CD4-positive, alpha-beta T cell treated with Interleukin-6 at 100 ng/mL for 8 hours (primary cell): ENCODE data around the gene MYOZ3.
A peak's percentile ranks its signal among the peaks of the same experiment; 100 is the strongest.

ENCODE experiments used
- DNase-seq: peaks from one replicate; pipeline ENCODE4 v3.0.0-alpha.2; 2020; ENCODE audit warnings: mixed read lengths, low spot score

The MYOZ3 gene

DNA sequence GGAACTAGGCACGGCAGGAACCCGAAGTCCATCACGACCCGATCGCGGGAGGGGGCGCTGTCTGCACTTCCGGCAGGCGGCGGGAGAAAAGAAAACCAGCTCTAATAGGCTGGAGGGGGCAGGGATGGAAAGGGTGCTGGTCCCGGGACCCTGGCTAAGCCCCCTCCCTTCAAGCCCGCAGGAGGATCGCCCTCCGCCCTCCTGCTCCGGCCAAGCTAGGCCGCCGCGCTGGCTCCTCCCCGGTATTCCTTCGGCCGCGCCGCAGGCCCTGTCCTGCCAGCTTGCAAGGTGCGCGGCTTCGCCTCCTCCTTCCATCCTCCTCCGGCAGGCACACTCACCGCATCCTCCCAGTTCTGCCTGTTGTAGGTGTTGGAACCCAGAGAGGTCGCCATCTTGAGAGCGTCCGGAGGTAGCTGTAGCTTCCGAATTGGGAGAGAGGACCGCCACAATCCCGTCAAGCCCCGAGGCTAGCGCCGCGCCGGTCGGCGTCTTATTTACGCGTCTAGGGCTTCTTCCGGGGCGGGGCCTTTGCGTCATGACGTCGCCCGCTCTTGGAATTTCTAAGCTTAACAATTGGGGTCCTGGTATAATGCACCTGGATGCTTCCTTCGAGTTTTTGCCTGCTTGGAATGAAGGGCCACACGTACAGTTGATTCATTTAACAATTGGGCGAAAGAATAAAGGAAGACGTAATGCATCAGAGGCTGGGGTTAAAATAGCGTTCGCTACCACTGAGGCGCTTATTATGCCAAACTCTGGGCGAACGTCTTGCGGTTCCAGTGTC lies 39.7 kb downstream of the MYOZ3 start, which contains the start of gene RBM22:
RBM22 (minus strand) TSS at position 469 of the 784 bp plus-strand sequence; CDS start at position 392, 77 bp downstream.
- peak; percentile 88 for DNase-seq

DNA sequence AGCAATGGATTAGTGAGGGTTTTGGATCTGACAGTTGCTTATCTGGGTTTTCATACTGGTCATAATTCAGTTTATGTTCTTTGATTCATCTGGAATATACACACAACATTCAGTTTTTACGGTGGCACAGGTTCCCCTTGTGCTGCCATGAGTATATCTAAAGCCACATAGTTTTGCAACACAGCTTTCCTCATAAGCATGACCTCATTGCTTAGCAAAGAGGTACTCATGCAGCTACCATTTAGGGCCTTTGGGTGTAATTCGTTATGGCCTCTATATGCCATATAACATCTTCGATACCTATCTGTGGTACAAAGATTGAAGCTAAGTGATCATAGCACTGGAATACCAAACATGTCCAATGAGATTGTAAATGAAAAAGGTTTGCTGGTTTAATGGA lies 42.7 kb downstream of the MYOZ3 start:
- no peak for DNase-seq

DNA sequence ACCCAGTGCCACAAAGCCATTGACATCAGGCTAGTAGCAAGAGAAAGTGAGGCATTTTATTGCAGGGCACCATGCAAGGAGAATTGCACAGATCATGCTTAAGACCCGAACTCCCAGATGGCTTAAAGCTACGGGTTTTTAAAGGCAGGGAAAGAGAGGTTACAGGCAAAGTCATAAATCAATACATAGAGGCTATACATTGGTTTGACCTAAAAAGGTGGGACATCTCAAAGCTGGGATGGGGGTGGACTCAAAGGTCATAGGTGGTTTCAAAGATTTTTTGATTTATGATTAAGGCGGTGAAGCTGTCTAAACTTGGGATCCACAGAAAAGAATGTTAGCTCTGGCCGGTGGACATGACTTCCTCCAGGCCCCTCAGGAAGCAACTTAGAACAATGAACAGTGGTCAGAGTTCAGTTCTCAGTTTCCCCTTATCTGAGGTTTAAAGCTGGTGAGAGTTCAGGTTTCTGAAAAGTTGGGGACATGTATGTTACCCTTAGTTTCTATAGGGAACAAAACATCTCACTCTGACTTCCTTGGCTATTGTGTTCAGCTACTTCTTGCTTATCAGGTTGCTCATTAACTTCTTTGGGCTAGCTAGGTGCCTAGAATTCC lies 45.8 kb downstream of the MYOZ3 start:
- DNase-seq = no peak

DNA sequence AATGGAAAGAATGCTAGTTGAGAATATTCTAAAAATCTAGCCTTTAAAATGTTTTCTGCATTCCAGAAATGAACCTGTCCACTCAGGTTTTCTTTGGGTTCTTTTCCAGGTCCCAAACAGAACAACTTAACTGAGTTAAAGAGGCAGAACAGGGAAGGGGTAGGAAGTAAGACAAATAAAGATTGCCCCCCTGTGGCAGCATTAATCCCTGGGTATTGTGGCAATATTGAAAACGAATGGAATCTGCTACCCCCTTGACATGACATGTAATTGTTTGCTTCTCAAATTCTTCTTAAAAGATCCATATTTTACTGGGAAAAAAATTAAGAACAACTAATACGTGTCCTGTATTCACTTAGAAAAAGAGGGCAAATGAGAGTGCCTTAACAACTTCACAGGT lies 49.1 kb downstream of the MYOZ3 start:
- no peak for DNase-seq

DNA sequence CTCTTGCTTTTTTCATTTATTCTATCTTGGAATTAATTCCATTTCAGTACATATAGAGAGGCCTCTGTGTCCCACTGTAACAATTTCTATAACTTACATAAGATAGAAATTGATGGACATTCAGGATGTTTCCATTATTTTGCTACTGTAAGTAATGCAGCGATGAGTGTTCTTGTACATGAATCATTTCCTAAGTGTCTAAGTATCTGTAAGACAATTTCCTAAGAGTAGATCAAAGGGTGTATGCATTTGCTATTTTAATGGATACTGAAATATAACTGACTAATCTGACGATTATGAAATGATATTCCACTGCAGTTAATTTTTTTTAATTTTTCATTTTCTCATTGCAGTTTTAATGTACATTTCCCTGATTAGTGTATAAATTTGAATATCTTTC lies 62.8 kb downstream of the MYOZ3 start:
- no peak for DNase-seq
